Left lung (tissue), 10 donors: ENCODE measurements around the gene DDAH1. TPM values are rescaled to one million over a fixed set of nuclear protein-coding genes. Genes with fewer than 3 reads are reported as not detected.
A peak's percentile ranks its signal among the peaks of the same experiment; 100 is the strongest.

Experiments used
- ATAC-seq: fragments of 200-7000 bp; cut with Tn5 transposase; one replicate; pipeline ENCODE4 v1.9.1; 2020; ENCODE audit warnings: moderate library complexity
- DNase-seq, 4 donors: peaks; one replicate each; pipeline ENCODE4 v3.0.0-alpha.2; 2013 to 2020
- H3K27ac ChIP-seq, 2 donors: fragments of 200-600 bp; sonication (generic) in 1 of 2; one replicate each; pipeline versions ENCODE4 v1.5.0 to v1.8.0; 2020 to 2021
- H3K27me3 ChIP-seq, 2 donors: fragments of 200-600 bp; sonication (generic) in 1 of 2; one replicate each; pipeline versions ENCODE4 v1.5.0 to v1.8.0; 2020 to 2021
- H3K36me3 ChIP-seq, 2 donors: fragments of 200-600 bp; sonication (generic) in 1 of 2; one replicate each; pipeline versions ENCODE4 v1.5.0 to v1.8.0; 2020 to 2021
- H3K4me1 ChIP-seq, 2 donors: fragments of 200-600 bp; one replicate each; pipeline ENCODE4 v1.8.0; 2021
- H3K4me3 ChIP-seq, 2 donors: fragments of 200-600 bp; sonication (generic) in 1 of 2; one replicate each; pipeline versions ENCODE4 v1.5.0 to v1.8.0; 2020 to 2021; ENCODE audit warnings: mild to moderate bottlenecking in 1 of 2
- H3K9me3 ChIP-seq, 2 donors: fragments of 200-600 bp; sonication (generic) in 1 of 2; one replicate each; pipeline versions ENCODE4 v1.5.0 to v1.8.0; 2020 to 2021
- intact Hi-C, 2 donors: fragments of 100-400 bp; cut with DNase I; formaldehyde crosslinking; loops; one replicate each; pipeline versions ENCODE4 v1.11.2 to v1.14.2; 2022
- polyA plus RNA-seq, 6 donors: library from polyadenylated mRNA; unstranded; fragments of 120-200 nt; gene quantifications; one replicate each; pipeline ENCODE4 v1.2.1, GENCODE V29; 2013; ENCODE audit not compliant: insufficient read length in 6 of 6
- total RNA-seq, 2 donors: library from RNA; stranded (reverse); fragmentation: NEBNext Ultra II Directional; extraction: Animal tissue kit (Norgen Biotek cat#: 25700); gene quantifications; one replicate each; pipeline ENCODE4 v1.2.1, GENCODE V29; 2021
- TF ChIP-seq, protein P1 (sequence below), 2 donors: fragments of 200-600 bp; sonication (generic) in 1 of 2; IDR thresholded peaks; one replicate each; pipeline versions ENCODE4 v1.5.0 to v1.8.0; 2021; ENCODE audit warnings: antibody characterized with exemption in 2 of 2
- donor health status: DM: no; HTN: yes; CAD: no.
- donor health status: DM: no; HTN: no; CAD: no.

The DDAH1 gene
- total and polyA plus RNA-seq, 8 donors = 71.5 to 121 (median 89.8) TPM

DNA sequence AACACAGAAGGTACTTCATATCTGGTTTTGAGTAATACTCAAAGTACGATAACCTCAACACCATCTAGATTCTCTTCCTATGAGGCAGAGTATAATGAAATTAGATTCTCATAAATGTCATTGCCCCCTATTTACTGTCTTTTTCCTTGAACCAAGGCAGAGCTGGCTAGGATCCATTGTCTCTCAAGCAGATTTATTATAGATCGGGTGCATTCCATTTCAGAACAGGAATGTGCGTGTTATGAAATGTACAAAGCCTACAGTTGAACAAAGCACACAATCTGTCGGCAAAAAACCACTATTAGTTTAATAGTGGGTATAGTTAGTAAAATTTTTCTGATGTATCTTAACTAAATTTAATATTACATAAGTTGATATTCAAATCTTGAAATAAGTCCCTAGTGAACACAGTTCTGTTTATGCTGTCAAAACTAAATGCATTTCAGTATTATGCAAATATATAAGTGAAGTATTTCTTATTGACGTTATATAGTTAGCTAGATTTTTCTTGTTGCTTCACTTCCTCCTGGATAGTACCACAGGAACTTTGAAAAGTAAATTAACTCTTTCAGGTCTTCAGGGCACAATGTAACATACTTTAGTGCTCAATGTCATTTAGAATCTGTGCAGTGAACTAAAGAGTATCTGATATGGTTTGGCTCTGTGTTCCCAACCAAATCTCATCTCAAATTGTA, 92.1 kb downstream of the DDAH1 start:
- Histone ChIP-seq H3K27me3 (no peaks in the 10 kb centered on the region), H3K4me3 (no peak overlapping the region), H3K4me1 (peaks cover 6 to 7% of the 10 kb centered on the region in 2 donors), H3K9me3 (no peaks in the 10 kb centered on the region), H3K36me3 (no peaks in the 10 kb centered on the region), H3K27ac (no peak overlapping the region)
- intact Hi-C loops = no loop called here
- ATAC-seq (no peak), DNase-seq (no peak)
- TF ChIP-seq, protein P1, sequence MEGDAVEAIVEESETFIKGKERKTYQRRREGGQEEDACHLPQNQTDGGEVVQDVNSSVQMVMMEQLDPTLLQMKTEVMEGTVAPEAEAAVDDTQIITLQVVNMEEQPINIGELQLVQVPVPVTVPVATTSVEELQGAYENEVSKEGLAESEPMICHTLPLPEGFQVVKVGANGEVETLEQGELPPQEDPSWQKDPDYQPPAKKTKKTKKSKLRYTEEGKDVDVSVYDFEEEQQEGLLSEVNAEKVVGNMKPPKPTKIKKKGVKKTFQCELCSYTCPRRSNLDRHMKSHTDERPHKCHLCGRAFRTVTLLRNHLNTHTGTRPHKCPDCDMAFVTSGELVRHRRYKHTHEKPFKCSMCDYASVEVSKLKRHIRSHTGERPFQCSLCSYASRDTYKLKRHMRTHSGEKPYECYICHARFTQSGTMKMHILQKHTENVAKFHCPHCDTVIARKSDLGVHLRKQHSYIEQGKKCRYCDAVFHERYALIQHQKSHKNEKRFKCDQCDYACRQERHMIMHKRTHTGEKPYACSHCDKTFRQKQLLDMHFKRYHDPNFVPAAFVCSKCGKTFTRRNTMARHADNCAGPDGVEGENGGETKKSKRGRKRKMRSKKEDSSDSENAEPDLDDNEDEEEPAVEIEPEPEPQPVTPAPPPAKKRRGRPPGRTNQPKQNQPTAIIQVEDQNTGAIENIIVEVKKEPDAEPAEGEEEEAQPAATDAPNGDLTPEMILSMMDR (IDR thresholded peaks at IDR 0.05) = no peak

DNA sequence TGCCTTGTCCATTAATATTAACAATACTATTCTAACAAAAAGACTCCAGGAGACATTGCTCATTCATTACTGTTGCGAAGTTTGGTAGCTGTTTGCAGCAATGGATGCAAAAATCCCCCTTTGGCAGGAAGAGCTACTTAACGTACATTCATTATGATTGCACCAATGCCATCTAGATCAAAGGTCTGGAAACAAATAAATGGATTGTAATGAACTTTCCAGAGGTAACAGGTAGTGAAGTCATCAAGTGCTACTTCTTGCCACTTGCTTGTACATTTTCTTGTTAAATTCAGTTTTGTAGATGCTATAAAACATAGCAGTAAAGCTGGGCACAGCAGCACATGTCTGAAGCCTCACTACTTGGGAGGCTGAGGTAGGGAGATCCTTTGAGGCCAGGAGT, 93.9 kb downstream of the DDAH1 start:
- TF ChIP-seq, protein P1 (IDR thresholded peaks at IDR 0.05) = no peak
- ATAC-seq (no peak), DNase-seq (no peak)
- H3K4me1 ChIP-seq = peaks cover 6 to 7% of the 10 kb centered on the region in 2 donors
- intact Hi-C loops = no loop called here
- H3K9me3 ChIP-seq = no peaks in the 10 kb centered on the region
- no peak overlapping the region for H3K4me3 ChIP-seq
- H3K27me3 ChIP-seq = no peaks in the 10 kb centered on the region
- no peaks in the 10 kb centered on the region for H3K36me3 ChIP-seq
- H3K27ac ChIP-seq = no peak overlapping the region

DNA sequence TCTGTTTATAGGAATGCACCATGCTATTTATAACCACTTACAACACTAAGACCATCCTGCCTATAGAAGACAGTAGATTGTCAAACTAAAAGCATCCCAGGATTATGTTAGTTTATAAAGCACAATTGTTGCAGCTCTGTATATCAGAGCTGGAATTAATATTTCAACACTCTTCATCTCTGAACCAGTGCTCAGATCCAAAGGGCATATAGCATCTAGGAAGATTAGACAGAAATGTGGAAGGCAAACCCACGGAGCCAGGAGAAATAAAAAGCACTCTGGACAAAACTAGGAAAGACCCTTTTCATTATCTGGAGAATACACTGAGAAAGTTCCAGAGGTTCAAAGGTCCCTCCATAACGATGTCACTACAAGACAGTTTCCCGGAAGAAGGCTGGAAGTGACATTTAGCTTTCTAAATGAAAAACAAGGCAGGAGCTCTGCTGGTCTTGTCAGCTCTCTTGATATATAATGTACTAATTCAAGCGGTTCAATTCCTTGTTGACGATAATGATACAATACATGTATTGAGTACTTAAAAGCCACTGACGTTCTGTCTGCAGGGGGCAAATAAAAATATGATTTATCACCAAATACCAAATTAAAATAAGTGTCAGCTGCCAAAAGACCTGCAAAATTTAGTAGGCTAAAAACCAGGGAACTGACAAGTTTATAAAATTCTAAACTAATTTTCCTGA, 96.7 kb downstream of the DDAH1 start:
- Histone ChIP-seq H3K9me3 (no peaks in the 10 kb centered on the region), H3K27me3 (no peaks in the 10 kb centered on the region), H3K36me3 (no peaks in the 10 kb centered on the region), H3K4me1 (no peaks in the 10 kb centered on the region), H3K4me3 (no peak overlapping the region), H3K27ac (no peak overlapping the region)
- DNase-seq = no peak
- no peak for ATAC-seq
- TF ChIP-seq, protein P1 (IDR thresholded peaks at IDR 0.05) = no peak
- intact Hi-C loops = no loop called here

DNA sequence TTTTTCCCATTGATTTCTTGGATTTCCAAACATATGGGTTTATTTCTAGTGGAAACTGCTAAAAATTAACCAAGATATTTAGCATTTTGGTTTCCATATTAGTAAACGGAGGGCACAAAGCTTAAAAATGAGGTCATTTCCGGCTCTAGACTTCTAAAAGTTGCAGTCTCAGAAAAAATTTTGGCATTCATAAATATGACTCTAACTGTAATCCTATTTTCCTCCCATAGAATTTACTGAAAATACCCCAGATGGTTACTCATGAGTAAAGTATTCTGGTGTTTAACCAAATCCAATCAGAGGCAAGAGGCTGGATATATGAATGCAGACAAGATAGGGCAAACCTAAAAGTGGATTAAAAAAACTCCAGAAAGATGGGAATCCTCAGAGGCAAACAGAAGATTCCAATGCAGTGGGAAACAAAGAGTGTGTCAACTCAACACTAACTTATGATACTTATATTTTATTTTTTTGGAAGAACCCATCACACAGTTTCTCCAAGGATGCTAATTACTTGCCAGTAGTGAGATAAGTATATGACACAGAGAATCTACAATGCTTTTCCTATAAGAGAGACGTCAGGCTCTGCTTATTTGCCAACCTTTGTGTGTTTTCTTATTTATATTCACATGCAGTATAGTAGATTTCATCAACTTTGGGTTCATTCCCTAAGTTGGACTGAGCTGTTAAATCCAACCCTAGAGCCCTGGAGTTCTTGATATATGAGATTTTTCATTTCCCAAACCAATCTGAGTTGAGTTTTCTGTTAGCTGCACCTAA, 98.4 kb downstream of the DDAH1 start:
- Histone ChIP-seq H3K4me1 (peaks cover 0 to 1% of the 10 kb centered on the region in 2 donors), H3K27ac (no peak overlapping the region), H3K9me3 (no peaks in the 10 kb centered on the region), H3K36me3 (no peaks in the 10 kb centered on the region), H3K27me3 (no peaks in the 10 kb centered on the region), H3K4me3 (no peak overlapping the region)
- intact Hi-C loops = no loop called here
- ATAC-seq (peak; percentile 17), DNase-seq (no peak)
- TF ChIP-seq, protein P1 (IDR thresholded peaks at IDR 0.05) = no peak

DNA sequence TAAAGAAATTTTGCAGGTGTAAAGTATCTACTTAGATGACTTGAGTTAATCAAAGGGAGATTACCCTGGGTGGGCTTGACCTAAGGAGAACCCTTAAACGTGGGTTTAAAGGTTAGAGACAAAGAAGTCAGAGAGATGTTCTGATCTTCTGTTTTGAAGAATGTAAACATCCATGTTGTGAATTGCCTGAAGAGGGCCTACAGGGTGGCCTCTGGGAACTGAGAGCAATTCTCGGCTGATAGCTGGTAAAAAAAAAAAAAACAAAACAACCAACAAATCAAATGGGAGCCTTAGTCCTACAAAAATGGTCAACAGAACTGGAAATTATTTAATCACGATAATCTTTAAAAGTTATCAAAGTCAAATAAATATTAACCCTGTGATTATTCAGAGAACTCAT, 99.1 kb downstream of the DDAH1 start:
- Histone ChIP-seq H3K4me3 (no peak overlapping the region), H3K36me3 (no peaks in the 10 kb centered on the region), H3K4me1 (peaks cover 0 to 9% of the 10 kb centered on the region in 2 donors), H3K27ac (no peak overlapping the region), H3K27me3 (no peaks in the 10 kb centered on the region), H3K9me3 (no peaks in the 10 kb centered on the region)
- ATAC-seq (no peak), DNase-seq (no peak)
- TF ChIP-seq, protein P1 (IDR thresholded peaks at IDR 0.05) = no peak
- intact Hi-C loops = no loop called here
